ENCODE results near the gene ATG2A.

ATG2A gene

GRCh38 chr11:64923944-64924909, 7.2 kb upstream of the ATG2A start, which contains the start of gene PPP2R5B:
Gene PPP2R5B, plus strand, starts transcription at chr11:64924689. Its CDS starts 1,046 bp downstream, at chr11:64925735.
- peak within 1 kb of the TSS; percentile 34 for H3K9ac ChIP-seq (ENCODE audit: low read length)
- H3K4me1 ChIP-seq (ENCODE audit: control insufficient read depth, low read depth, low read length) = peaks cover 5% of the 10 kb centered on the region
- no peak within 1 kb of the TSS for H3K27ac ChIP-seq (ENCODE audit: low read length)
- H3K36me3 ChIP-seq (ENCODE audit: control insufficient read depth, low read depth, low read length) = no peaks in the 10 kb centered on the region
- peak within 1 kb of the TSS; percentile 68 for H3K4me3 ChIP-seq (ENCODE audit: low read length)
- no peaks in the 10 kb centered on the region for H3K9me3 ChIP-seq (ENCODE audit: control insufficient read depth, low read depth, low read length)
- peaks cover 4% of the 10 kb centered on the region for H3K27me3 ChIP-seq (ENCODE audit: control insufficient read depth, insufficient read depth, low read length)

DNA sequence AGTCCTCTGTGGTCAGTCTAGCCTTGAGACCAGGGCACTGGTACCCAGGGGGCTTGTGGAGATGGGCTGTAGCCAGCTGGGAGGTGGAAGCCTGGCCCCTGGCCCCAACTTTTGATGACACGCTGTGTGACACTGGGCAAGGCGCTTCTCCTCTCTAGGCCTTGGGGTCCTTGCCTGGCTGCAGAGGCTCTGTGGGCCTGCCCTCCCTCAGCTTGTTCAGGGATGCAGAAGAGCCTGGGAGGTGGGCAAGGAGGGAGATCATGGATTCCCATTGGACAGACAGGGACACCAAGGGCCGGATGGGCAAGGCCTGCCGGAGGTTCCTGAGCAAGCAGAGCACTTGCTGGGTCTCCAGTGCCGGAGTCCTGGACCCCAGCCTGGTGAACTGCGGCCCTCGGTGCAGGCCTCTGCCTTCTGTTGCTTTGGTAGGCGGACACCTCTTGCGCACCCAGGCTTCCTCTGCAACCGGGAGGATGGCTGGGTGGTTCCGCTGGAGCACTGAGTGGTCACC, 6.2 kb upstream of the ATG2A start:
- Histone ChIP-seq H3K9ac (ENCODE audit: low read length) (no peak overlapping the region), H3K9me3 (ENCODE audit: control insufficient read depth, low read depth, low read length) (no peaks in the 10 kb centered on the region), H3K36me3 (ENCODE audit: control insufficient read depth, low read depth, low read length) (no peaks in the 10 kb centered on the region), H3K4me3 (ENCODE audit: low read length) (no peak overlapping the region), H3K27me3 (ENCODE audit: control insufficient read depth, insufficient read depth, low read length) (peaks cover 4% of the 10 kb centered on the region), H3K4me1 (ENCODE audit: control insufficient read depth, low read depth, low read length) (peaks cover 5% of the 10 kb centered on the region), H3K27ac (ENCODE audit: low read length) (no peak overlapping the region)

DNA sequence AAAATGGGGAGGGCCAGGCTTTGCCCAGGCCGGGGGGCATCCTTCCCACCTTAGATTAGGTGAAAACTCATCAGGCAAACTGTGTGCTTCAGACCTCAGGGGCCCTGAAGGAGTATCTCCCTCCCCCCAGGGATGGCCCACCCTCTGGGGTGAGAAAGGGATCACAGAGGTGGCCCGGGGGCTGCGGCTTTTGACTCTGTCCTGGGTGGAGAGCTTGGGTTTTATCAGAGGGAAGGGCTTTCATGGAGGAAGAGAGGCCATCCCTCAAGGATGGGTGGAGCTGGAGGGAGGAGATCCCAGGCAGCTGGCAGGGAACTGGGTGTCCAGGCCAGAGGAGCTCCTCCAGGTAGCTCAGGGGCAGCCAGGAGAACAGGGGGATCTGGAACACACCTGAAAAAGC, 4.4 kb upstream of the ATG2A start:
- H3K4me1 ChIP-seq (ENCODE audit: control insufficient read depth, low read depth, low read length) = peaks cover 9% of the 10 kb centered on the region
- no peaks in the 10 kb centered on the region for H3K9me3 ChIP-seq (ENCODE audit: control insufficient read depth, low read depth, low read length)
- H3K4me3 ChIP-seq (ENCODE audit: low read length) = no peak overlapping the region
- no peak overlapping the region for H3K27ac ChIP-seq (ENCODE audit: low read length)
- no peak overlapping the region for H3K9ac ChIP-seq (ENCODE audit: low read length)
- H3K27me3 ChIP-seq (ENCODE audit: control insufficient read depth, insufficient read depth, low read length) = peaks cover 4% of the 10 kb centered on the region
- H3K36me3 ChIP-seq (ENCODE audit: control insufficient read depth, low read depth, low read length) = no peaks in the 10 kb centered on the region

DNA sequence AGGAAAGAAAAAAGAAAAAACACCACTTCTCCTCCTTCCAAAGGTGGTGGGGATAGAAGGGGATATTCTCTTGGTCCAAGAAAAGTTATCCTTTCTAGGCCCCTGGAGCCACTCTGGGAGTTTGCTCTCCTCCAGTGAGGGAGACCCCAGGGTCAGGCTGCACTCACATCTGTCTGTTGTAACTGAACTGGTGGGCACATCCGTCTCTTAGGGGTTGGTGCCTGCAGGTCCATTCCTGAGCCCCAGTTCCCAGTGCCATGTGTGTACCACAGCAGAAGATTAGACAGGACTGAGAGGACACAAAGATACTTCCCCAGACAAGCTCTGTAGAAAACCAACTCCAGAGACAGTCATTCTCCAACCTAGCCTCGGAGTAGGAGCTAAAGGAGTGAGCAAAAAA, 3.1 kb upstream of the ATG2A start:
- Histone ChIP-seq H3K36me3 (ENCODE audit: control insufficient read depth, low read depth, low read length) (no peaks in the 10 kb centered on the region), H3K27me3 (ENCODE audit: control insufficient read depth, insufficient read depth, low read length) (peaks cover under 1% of the 10 kb centered on the region), H3K4me1 (ENCODE audit: control insufficient read depth, low read depth, low read length) (peaks cover 13% of the 10 kb centered on the region), H3K27ac (ENCODE audit: low read length) (no peak overlapping the region), H3K9me3 (ENCODE audit: control insufficient read depth, low read depth, low read length) (no peaks in the 10 kb centered on the region), H3K9ac (ENCODE audit: low read length) (no peak overlapping the region), H3K4me3 (ENCODE audit: low read length) (no peak overlapping the region)

DNA sequence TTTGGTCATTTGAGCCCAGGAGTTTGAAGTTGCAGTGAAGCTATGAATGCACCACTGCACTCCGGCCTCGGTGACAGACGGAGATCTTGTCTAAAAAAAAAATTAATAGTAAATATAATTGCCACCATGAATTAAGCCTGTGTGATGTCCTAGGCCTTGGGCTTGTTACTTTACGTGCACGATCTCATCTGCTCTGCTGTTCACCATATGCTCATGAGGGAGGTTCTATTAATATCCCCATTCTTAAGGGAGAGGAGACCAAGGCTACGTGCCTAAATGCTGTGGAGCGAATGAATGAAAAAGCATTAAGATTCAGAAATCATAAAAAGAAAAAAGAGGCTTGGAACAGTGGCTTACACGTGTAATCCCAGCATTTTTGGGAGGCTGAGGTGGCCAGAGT, 2.6 kb upstream of the ATG2A start:
- Histone ChIP-seq H3K36me3 (ENCODE audit: control insufficient read depth, low read depth, low read length) (no peaks in the 10 kb centered on the region), H3K27me3 (ENCODE audit: control insufficient read depth, insufficient read depth, low read length) (no peaks in the 10 kb centered on the region), H3K4me3 (ENCODE audit: low read length) (no peak overlapping the region), H3K9ac (ENCODE audit: low read length) (no peak overlapping the region), H3K9me3 (ENCODE audit: control insufficient read depth, low read depth, low read length) (no peaks in the 10 kb centered on the region), H3K4me1 (ENCODE audit: control insufficient read depth, low read depth, low read length) (peaks cover 12% of the 10 kb centered on the region), H3K27ac (ENCODE audit: low read length) (no peak overlapping the region)

DNA sequence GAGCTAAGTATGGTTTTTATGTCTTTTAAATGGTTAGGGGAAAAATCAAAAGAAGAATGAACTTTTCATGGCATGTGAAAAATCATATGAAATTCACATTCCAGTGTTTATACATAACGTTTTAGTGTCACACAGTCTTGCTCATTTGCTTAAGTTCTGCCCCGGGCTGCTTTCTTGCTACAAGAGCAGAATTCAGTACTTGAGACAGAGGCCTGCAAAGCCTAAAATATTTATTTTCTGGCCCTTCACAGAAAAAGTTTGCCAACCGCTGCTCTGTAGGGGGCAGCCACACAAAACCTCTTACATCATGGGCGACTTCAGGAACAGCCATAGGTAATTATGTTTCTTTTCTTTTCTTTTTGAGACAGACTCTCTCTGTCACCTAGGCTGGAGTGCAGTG, 1.0 kb upstream of the ATG2A start:
- Histone ChIP-seq H3K36me3 (ENCODE audit: control insufficient read depth, low read depth, low read length) (peaks cover 4% of the 10 kb centered on the region), H3K27ac (ENCODE audit: low read length) (peak overlapping the region; percentile 76), H3K27me3 (ENCODE audit: control insufficient read depth, insufficient read depth, low read length) (no peaks in the 10 kb centered on the region), H3K4me1 (ENCODE audit: control insufficient read depth, low read depth, low read length) (peaks cover 9% of the 10 kb centered on the region), H3K9ac (ENCODE audit: low read length) (peak overlapping the region; percentile 76), H3K9me3 (ENCODE audit: control insufficient read depth, low read depth, low read length) (no peaks in the 10 kb centered on the region), H3K4me3 (ENCODE audit: low read length) (peak overlapping the region; percentile 87)

- H3K9ac ChIP-seq (ENCODE audit: low read length) = peak overlapping the region; percentile 76
- peaks cover 4% of the 10 kb centered on the region for H3K36me3 ChIP-seq (ENCODE audit: control insufficient read depth, low read depth, low read length)
- H3K9me3 ChIP-seq (ENCODE audit: control insufficient read depth, low read depth, low read length) = no peaks in the 10 kb centered on the region
- H3K27me3 ChIP-seq (ENCODE audit: control insufficient read depth, insufficient read depth, low read length) = no peaks in the 10 kb centered on the region
- peak overlapping the region; percentile 87 for H3K4me3 ChIP-seq (ENCODE audit: low read length)
- H3K27ac ChIP-seq (ENCODE audit: low read length) = peak overlapping the region; percentile 76
- peaks cover 9% of the 10 kb centered on the region for H3K4me1 ChIP-seq (ENCODE audit: control insufficient read depth, low read depth, low read length)
Measured at GRCh38 chr11:64917663-64917995, 620 bp upstream of the ATG2A start.

DNA sequence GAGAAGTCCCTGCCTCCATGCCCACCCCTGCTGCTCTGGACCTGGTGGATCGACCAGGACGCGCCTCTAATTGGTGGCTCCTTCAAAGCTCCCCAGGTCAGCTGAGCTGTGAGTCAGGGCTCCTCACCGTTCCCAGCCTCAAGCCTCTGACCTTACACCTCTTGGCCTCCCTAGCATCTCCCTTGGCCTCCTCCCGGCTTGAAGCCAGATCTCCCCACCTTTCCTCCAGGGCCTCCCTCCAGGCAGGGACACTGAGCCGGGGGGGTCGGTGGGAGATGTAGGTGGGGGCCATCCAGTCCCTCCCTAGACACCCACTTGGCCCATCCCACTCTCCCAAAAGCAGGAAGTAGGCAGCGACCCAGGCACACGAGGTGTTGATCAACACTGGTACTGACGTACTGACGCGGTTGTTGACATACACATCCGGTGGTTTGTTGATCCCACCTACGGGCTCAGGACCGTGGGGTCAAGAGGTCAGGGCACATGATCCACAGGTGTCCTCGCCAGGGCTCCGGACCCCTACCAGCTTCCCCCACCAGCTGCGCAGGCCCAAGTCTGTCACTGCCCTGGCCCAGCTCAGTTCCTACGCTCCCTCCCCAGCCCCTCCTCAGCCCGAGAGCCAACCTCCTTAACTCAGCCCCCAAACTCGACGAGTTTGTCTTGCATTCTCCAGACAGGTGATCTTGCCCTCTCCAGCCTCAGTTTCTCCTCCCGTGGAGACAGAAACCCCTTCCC, 802 bp downstream of the ATG2A start:
- no peaks in the 10 kb centered on the region for H3K27me3 ChIP-seq (ENCODE audit: control insufficient read depth, insufficient read depth, low read length)
- H3K27ac ChIP-seq (ENCODE audit: low read length) = no peak overlapping the region
- H3K9me3 ChIP-seq (ENCODE audit: control insufficient read depth, low read depth, low read length) = no peaks in the 10 kb centered on the region
- H3K4me1 ChIP-seq (ENCODE audit: control insufficient read depth, low read depth, low read length) = peaks cover 9% of the 10 kb centered on the region
- peak overlapping the region; percentile 86 for H3K4me3 ChIP-seq (ENCODE audit: low read length)
- H3K36me3 ChIP-seq (ENCODE audit: control insufficient read depth, low read depth, low read length) = peaks cover 16% of the 10 kb centered on the region
- peak overlapping the region; percentile 84 for H3K9ac ChIP-seq (ENCODE audit: low read length)

DNA sequence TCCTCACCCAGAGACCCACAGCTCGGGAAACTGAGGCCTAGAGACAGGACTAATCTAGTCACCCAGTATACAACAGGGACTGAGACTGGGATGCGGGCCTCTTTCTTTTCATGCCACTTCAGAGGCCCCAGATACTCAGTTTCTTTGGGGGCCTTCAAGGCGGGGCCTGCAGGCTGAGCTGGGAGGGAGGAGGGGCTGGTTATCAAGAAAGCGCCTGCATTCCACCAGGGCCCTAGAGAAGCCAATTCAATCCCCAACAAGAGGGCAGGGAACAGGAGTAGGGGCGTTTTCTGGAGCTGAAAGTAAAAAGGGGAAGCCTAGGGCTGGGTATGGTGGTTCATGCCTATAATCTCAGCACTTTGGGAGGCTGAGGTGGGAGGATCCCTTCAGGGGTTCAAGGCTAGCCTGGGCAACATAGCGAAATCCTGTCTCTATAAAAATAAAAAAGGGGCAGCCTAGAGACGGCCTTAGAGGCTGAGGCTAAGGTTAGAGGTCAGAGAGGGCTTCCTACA, 1.6 kb downstream of the ATG2A start:
- Histone ChIP-seq H3K27ac (ENCODE audit: low read length) (no peak overlapping the region), H3K9me3 (ENCODE audit: control insufficient read depth, low read depth, low read length) (no peaks in the 10 kb centered on the region), H3K4me3 (ENCODE audit: low read length) (no peak overlapping the region), H3K4me1 (ENCODE audit: control insufficient read depth, low read depth, low read length) (peaks cover 9% of the 10 kb centered on the region), H3K9ac (ENCODE audit: low read length) (no peak overlapping the region), H3K36me3 (ENCODE audit: control insufficient read depth, low read depth, low read length) (peaks cover 22% of the 10 kb centered on the region), H3K27me3 (ENCODE audit: control insufficient read depth, insufficient read depth, low read length) (no peaks in the 10 kb centered on the region)

GRCh38 chr11:64914123-64914522, 2.9 kb downstream of the ATG2A start:
- Histone ChIP-seq H3K9me3 (ENCODE audit: control insufficient read depth, low read depth, low read length) (no peaks in the 10 kb centered on the region), H3K27ac (ENCODE audit: low read length) (no peak overlapping the region), H3K9ac (ENCODE audit: low read length) (no peak overlapping the region), H3K4me3 (ENCODE audit: low read length) (no peak overlapping the region), H3K36me3 (ENCODE audit: control insufficient read depth, low read depth, low read length) (peaks cover 22% of the 10 kb centered on the region), H3K27me3 (ENCODE audit: control insufficient read depth, insufficient read depth, low read length) (no peaks in the 10 kb centered on the region), H3K4me1 (ENCODE audit: control insufficient read depth, low read depth, low read length) (peaks cover 9% of the 10 kb centered on the region)

GRCh38 chr11:64913171-64913727, 3.8 kb downstream of the ATG2A start:
- Histone ChIP-seq H3K4me3 (ENCODE audit: low read length) (no peak overlapping the region), H3K27me3 (ENCODE audit: control insufficient read depth, insufficient read depth, low read length) (no peaks in the 10 kb centered on the region), H3K36me3 (ENCODE audit: control insufficient read depth, low read depth, low read length) (peaks cover 22% of the 10 kb centered on the region), H3K4me1 (ENCODE audit: control insufficient read depth, low read depth, low read length) (peaks cover 9% of the 10 kb centered on the region), H3K9me3 (ENCODE audit: control insufficient read depth, low read depth, low read length) (no peaks in the 10 kb centered on the region), H3K27ac (ENCODE audit: low read length) (no peak overlapping the region), H3K9ac (ENCODE audit: low read length) (no peak overlapping the region)
